DND-41 (cell line): ENCODE data around the gene OR5K2.

Experiments
- EZH2 ChIP-seq: IDR thresholded peaks from 3 replicates; pipeline ENCODE4 v1.6.1; 2012; ENCODE audit warnings: borderline replicate concordance, low read depth, mild to moderate bottlenecking, moderate library complexity, low read length, inconsistent platforms; ENCODE audit not compliant: severe bottlenecking
- TF ChIP-seq, protein P1 (sequence below): IDR thresholded peaks from 2 replicates; pipeline ENCODE4 v1.5.1; 2012; ENCODE audit warnings: borderline replicate concordance, low read length, moderate library complexity, mild to moderate bottlenecking; ENCODE audit not compliant: poor library complexity, severe bottlenecking; ENCODE audit errors: extremely low read depth

DNA sequence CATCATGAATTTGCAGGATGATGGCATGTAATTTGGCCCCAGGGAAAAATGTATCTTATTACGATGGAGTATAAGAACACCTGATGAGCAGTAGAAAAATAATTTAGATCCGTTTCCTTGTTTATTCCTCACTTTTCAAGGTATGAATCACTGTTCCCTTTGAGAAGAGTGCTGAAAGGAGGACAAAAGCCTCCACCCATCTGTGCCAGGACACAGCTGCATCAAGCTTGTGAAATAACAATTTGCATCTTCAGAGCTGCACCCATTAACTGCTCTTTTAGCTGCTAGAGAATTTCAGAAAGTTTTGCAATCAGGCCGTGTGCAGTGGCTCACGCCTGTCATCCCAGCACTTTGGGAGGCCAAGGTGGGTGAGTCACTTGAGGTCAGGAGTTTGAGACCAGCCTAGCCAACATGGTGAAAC, 15.6 kb downstream of the OR5K2 start:
- TF ChIP-seq, protein P1, sequence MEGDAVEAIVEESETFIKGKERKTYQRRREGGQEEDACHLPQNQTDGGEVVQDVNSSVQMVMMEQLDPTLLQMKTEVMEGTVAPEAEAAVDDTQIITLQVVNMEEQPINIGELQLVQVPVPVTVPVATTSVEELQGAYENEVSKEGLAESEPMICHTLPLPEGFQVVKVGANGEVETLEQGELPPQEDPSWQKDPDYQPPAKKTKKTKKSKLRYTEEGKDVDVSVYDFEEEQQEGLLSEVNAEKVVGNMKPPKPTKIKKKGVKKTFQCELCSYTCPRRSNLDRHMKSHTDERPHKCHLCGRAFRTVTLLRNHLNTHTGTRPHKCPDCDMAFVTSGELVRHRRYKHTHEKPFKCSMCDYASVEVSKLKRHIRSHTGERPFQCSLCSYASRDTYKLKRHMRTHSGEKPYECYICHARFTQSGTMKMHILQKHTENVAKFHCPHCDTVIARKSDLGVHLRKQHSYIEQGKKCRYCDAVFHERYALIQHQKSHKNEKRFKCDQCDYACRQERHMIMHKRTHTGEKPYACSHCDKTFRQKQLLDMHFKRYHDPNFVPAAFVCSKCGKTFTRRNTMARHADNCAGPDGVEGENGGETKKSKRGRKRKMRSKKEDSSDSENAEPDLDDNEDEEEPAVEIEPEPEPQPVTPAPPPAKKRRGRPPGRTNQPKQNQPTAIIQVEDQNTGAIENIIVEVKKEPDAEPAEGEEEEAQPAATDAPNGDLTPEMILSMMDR, result no peak
- no peak for TF ChIP-seq EZH2
